Panc1 (cell line): ENCODE measurements around the gene FAM180B. TPM values are rescaled to one million over a fixed set of nuclear protein-coding genes. Genes with fewer than 3 reads are reported as not detected.

Experiments
- ATAC-seq: fragments of 200-7000 bp; cut with Tn5 transposase; 2 replicates; pipeline ENCODE4 v1.9.1; 2020; ENCODE audit warnings: mild to moderate bottlenecking, moderate library complexity
- BruUV-seq: library from RNA; stranded (reverse); fragments of 400-500 nt; replicated peaks from 2 replicates; lab custom pipeline; 2021; lab: Mats Ljungman, UMichigan
- CTCF ChIA-PET: fragments of 300-600 bp; sonication (Branson Sonifier 250); formaldehyde crosslinking; loops from one replicate; lab custom pipeline; 2022; ENCODE audit warnings: antibody characterized with exemption; lab: Charles Lee
- POLR2A ChIA-PET: fragments of 300-600 bp; sonication (Branson Sonifier 250); formaldehyde crosslinking; loops from one replicate; lab custom pipeline; 2022; ENCODE audit warnings: antibody characterized with exemption; lab: Charles Lee
- DNase-seq: peaks from one replicate; pipeline ENCODE4 v3.0.0-alpha.2; 2010; ENCODE audit warnings: low read depth, low spot score
- H3K27ac ChIP-seq: 2 replicates; pipeline ENCODE4 v1.5.1; 2011; ENCODE audit warnings: mild to moderate bottlenecking, low read length, inconsistent platforms
- H3K27me3 ChIP-seq: fragments of 200-500 bp; sonication (Bioruptor generic); 2 replicates; pipeline ENCODE4 v1.6.0; 2014; ENCODE audit warnings: low read length, inconsistent platforms; ENCODE audit not compliant: control insufficient read depth, insufficient read depth
- H3K36me3 ChIP-seq: fragments of 200-500 bp; sonication (Bioruptor generic); 2 replicates; pipeline ENCODE4 v1.5.1; 2014; ENCODE audit warnings: inconsistent platforms, mild to moderate bottlenecking, low read length, moderate library complexity; ENCODE audit not compliant: control insufficient read depth, insufficient read depth
- H3K4me1 ChIP-seq: 2 replicates; pipeline ENCODE4 v1.5.1; 2011; ENCODE audit warnings: inconsistent platforms, mild to moderate bottlenecking, low read length, moderate library complexity; ENCODE audit not compliant: control insufficient read depth, insufficient read depth
- H3K4me3 ChIP-seq, 2 experiments: 2 replicates each; pipeline ENCODE4 v1.5.1; 2011 to 2012; ENCODE audit warnings: low read depth in 2 of 2, low read length in 2 of 2, mild to moderate bottlenecking in 2 of 2, inconsistent platforms in 1 of 2, moderate library complexity in 1 of 2
- H3K9me3 ChIP-seq: fragments of 200-500 bp; sonication (Bioruptor generic); 2 replicates; pipeline ENCODE4 v1.5.1; 2014; ENCODE audit warnings: low read depth, mild to moderate bottlenecking, inconsistent platforms, low read length, moderate library complexity; ENCODE audit not compliant: control insufficient read depth, insufficient read depth
- CTCF ChIP-seq: fragments of 450-650 bp; IDR thresholded peaks from 2 replicates; pipeline ENCODE4 v1.5.1; 2017; ENCODE audit warnings: mild to moderate bottlenecking
- POLR2AphosphoS5 ChIP-seq: IDR thresholded peaks from 2 replicates; pipeline ENCODE4 v1.6.1; 2012; ENCODE audit warnings: mild to moderate bottlenecking, low read depth, low read length, moderate library complexity
- REST ChIP-seq, 2 experiments: IDR thresholded peaks; 2 replicates each; pipeline ENCODE4 v1.6.1; 2011 to 2012; ENCODE audit warnings: low read depth in 2 of 2, control low read depth in 1 of 2, low read length in 1 of 2, mild to moderate bottlenecking in 1 of 2, moderate library complexity in 1 of 2; ENCODE audit not compliant: insufficient read depth in 1 of 2
- SIN3A ChIP-seq: IDR thresholded peaks from 2 replicates; pipeline ENCODE4 v1.6.1; 2012; ENCODE audit warnings: low read depth, mild to moderate bottlenecking, low read length, moderate library complexity, borderline replicate concordance; ENCODE audit not compliant: insufficient read depth
- TCF7L2 ChIP-seq: IDR thresholded peaks from 2 replicates; pipeline ENCODE4 v1.6.1; 2011; ENCODE audit warnings: mild to moderate bottlenecking, low read depth, low read length, inconsistent platforms
- in situ Hi-C: cut with HindIII; loops from 2 replicates; pipeline ENCODE4 v1.10.0; 2016; ENCODE audit warnings: low sequenced_read_pairs, low pct_unique_long_range_greater_than_20kb
- intact Hi-C: fragments of 100-400 bp; cut with micrococcal nuclease; formaldehyde crosslinking; loops from one replicate; pipeline ENCODE4 v1.10.0; 2022; ENCODE audit not compliant: unreplicated experiment
- total RNA-seq: library from RNA; stranded (reverse); gene quantifications from one replicate; pipeline ENCODE4 v1.2.1, GENCODE V29; 2021; ENCODE audit not compliant: unreplicated experiment

Gene FAM180B
- total RNA-seq, 1 experiment from 2014 or later, result not detected

GRCh38 chr11:47605921-47606320, 19.4 kb downstream of the FAM180B start:
- BruUV-seq, result no TSS peak
- no peaks in the 10 kb centered on the region for H3K4me1 ChIP-seq
- H3K4me3 ChIP-seq, result no peak overlapping the region
- H3K27me3 ChIP-seq, result no peaks in the 10 kb centered on the region
- no peak overlapping the region for H3K27ac ChIP-seq
- intact Hi-C loops, result no loop called here
- in situ Hi-C loops, result no loop called here
- H3K9me3 ChIP-seq, result no peaks in the 10 kb centered on the region
- H3K36me3 ChIP-seq, result no peaks in the 10 kb centered on the region
- DNase-seq (no peak), ATAC-seq (no peak)
- TF ChIP-seq REST (IDR thresholded peaks at IDR 0.05; ENCODE audit: insufficient read depth in 1 of 2, low read depth in 2 of 2, low read length in 1 of 2) (no peak), TCF7L2 (no peak), CTCF (no peak), SIN3A (no peak), POLR2AphosphoS5 (no peak)
- CTCF ChIA-PET, result no interaction called here
- POLR2A ChIA-PET, result no interaction called here

- intact Hi-C loops (no loop called here), in situ Hi-C loops (no loop called here)
- no peaks in the 10 kb centered on the region for H3K36me3 ChIP-seq
- ChIA-PET CTCF (no interaction called here), POLR2A (interaction anchor here (0.6 kb wide), 1 partner anchor 23 kb away, joined by 3 read pairs; no protein-coding TSS in a partner anchor)
- no peak overlapping the region for H3K27ac ChIP-seq
- TF ChIP-seq REST (IDR thresholded peaks at IDR 0.05; ENCODE audit: insufficient read depth in 1 of 2, low read depth in 2 of 2, low read length in 1 of 2), result no peak
- TF ChIP-seq POLR2AphosphoS5, result no peak
- no peak for TF ChIP-seq SIN3A
- ATAC-seq (no peak), DNase-seq (no peak)
- H3K9me3 ChIP-seq, result no peaks in the 10 kb centered on the region
- H3K27me3 ChIP-seq, result no peaks in the 10 kb centered on the region
- no peaks in the 10 kb centered on the region for H3K4me1 ChIP-seq
- H3K4me3 ChIP-seq, result no peak overlapping the region
- BruUV-seq, result no TSS peak
These were observed 20.3 kb downstream of the FAM180B start for GRCh38 chr11:47606731-47607130.
